GM19099 (cell line): ENCODE data around the gene CDK12.

Experiments
- POLR2A ChIP-seq: IDR thresholded peaks from 3 replicates; pipeline ENCODE4 v1.6.1; 2011; ENCODE audit warnings: low read depth; ENCODE audit not compliant: insufficient read length; ENCODE audit errors: extremely low read depth

Gene CDK12

GRCh38 chr17:39461113-39461925 is at the start of gene CDK12:
TSS of gene CDK12 (plus strand) at chr17:39461486. CDS start at chr17:39462072, 586 bp downstream.
- peak; percentile 97 for TF ChIP-seq POLR2A

- TF ChIP-seq POLR2A, result no peak
These were observed 45.1 kb upstream of the CDK12 start for GRCh38 chr17:39416141-39416540.

GRCh38 chr17:39429600-39429999 is 31.7 kb upstream of the CDK12 start:
- no peak for TF ChIP-seq POLR2A

GRCh38 chr17:39443326-39443725 is 18.0 kb upstream of the CDK12 start:
- TF ChIP-seq POLR2A, result no peak

- TF ChIP-seq POLR2A, result no peak
These were observed 13.7 kb upstream of the CDK12 start for GRCh38 chr17:39447561-39447960.

GRCh38 chr17:39450051-39450450 is 11.2 kb upstream of the CDK12 start:
- TF ChIP-seq POLR2A, result no peak

GRCh38 chr17:39450847-39451581 is 10.3 kb upstream of the CDK12 start, which contains the start of gene MED1:
TSS of gene MED1 (minus strand) at chr17:39451263. CDS start at chr17:39451062, 201 bp downstream.
- TF ChIP-seq POLR2A, result peak; percentile 86

- TF ChIP-seq POLR2A, result no peak
These were observed 5.4 kb upstream of the CDK12 start for GRCh38 chr17:39455919-39456318.

GRCh38 chr17:39461926-39462569 is 762 bp downstream of the CDK12 start:
- no peak for TF ChIP-seq POLR2A

- TF ChIP-seq POLR2A, result no peak
These were observed 1.5 kb downstream of the CDK12 start for GRCh38 chr17:39462631-39463375.

GRCh38 chr17:39473310-39473709 is 12.0 kb downstream of the CDK12 start:
- no peak for TF ChIP-seq POLR2A

GRCh38 chr17:39483506-39483905 is 22.2 kb downstream of the CDK12 start:
- TF ChIP-seq POLR2A, result no peak

GRCh38 chr17:39484178-39484577 is 22.9 kb downstream of the CDK12 start:
- no peak for TF ChIP-seq POLR2A

GRCh38 chr17:39485555-39485954 is 24.3 kb downstream of the CDK12 start:
- TF ChIP-seq POLR2A, result no peak

GRCh38 chr17:39486242-39486641 is 25.0 kb downstream of the CDK12 start:
- no peak for TF ChIP-seq POLR2A

GRCh38 chr17:39487946-39488345 is 26.7 kb downstream of the CDK12 start:
- TF ChIP-seq POLR2A, result no peak

GRCh38 chr17:39507511-39507910 is 46.2 kb downstream of the CDK12 start:
- no peak for TF ChIP-seq POLR2A
